WTC11 (cell line): ENCODE results near the gene CTNNAL1.

Experiments used
- CTCF ChIP-seq: fragments of 200-600 bp; IDR thresholded peaks from 2 replicates; pipeline ENCODE4 v1.8.0; 2022; ENCODE audit warnings: antibody characterized with exemption
- FOXP4 ChIP-seq: sonication (generic); formaldehyde crosslinking; IDR thresholded peaks from 2 replicates; pipeline ENCODE4 v1.8.0; 2022; ENCODE audit warnings: mild to moderate bottlenecking, missing genetic modification reagents

- TF ChIP-seq CTCF (no peak), FOXP4 (CRISPR knock-in tag) (no peak)
Observed at GRCh38 chr9:109030426-109030825, 17.1 kb upstream of the CTNNAL1 start.
